ENCODE measurements around the gene AMHR2. TPM values are rescaled to one million over a fixed set of nuclear protein-coding genes. Genes with fewer than 3 reads are reported as not detected.
A peak's percentile ranks its signal among the peaks of the same experiment; 100 is the strongest.

AMHR2 gene
- polyA plus RNA-seq, 1 donor (not counting 4 experiments of a cell fraction or from before 2014, with no cell fraction given): 0.04 TPM

DNA sequence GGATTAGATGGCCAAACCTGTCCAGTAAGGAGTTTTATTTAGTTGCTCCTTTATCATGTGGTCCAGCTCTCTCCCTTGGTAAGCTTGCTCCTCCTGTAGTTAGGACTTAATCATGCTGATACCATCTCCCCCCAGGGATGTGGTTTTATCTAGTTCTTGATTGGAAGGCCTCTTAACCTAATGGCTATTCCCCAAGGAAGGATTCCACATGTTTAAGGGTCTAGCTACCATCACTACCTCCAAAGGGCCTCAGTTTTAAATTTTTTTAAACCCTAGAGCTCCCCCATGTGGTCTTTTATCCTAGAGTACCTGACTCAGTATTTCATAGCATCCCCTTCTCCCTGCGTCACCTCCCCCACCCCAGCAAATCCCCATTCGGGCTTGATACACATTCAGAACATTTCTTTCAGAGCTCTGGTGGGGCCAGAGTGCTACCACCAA is 53.1 kb downstream of the AMHR2 start:
- no peak overlapping the region for H3K27ac ChIP-seq (ENCODE audit: control insufficient read depth, insufficient read depth, low read length)
- H3K9ac ChIP-seq (ENCODE audit: control insufficient read depth, extremely low read depth, insufficient read depth, low read length): no peak overlapping the region
- no peaks in the 10 kb centered on the region for H3K27me3 ChIP-seq (ENCODE audit: control insufficient read depth, extremely low read depth, insufficient read depth, low read length)
- dilution Hi-C loops (cut with MboI; ENCODE audit: extremely low pct_ligation_motif_present, low sequenced_read_pairs): no loop called here
- H2AFZ ChIP-seq (ENCODE audit: control insufficient read depth, low read length): no peak overlapping the region
- no peaks in the 10 kb centered on the region for H3K9me3 ChIP-seq (ENCODE audit: control insufficient read depth, low read depth, low read length)
- no peak overlapping the region for H3K4me3 ChIP-seq (ENCODE audit: control insufficient read depth in 2 of 3, extremely low read depth in 1 of 3, insufficient read depth in 2 of 3, low read depth in 1 of 3, low read length in 3 of 3)
- H3K4me2 ChIP-seq (ENCODE audit: control insufficient read depth, extremely low read depth, insufficient read depth, low read depth, low read length): no peak overlapping the region
- FAIRE-seq: no peak
- no peak for DNase-seq (ENCODE audit: low read depth, low spot score)
- H3K9me1 ChIP-seq (ENCODE audit: control insufficient read depth, extremely low read depth, insufficient read depth, low read length): peaks cover 3% of the 10 kb centered on the region
- TF ChIP-seq, protein P1, sequence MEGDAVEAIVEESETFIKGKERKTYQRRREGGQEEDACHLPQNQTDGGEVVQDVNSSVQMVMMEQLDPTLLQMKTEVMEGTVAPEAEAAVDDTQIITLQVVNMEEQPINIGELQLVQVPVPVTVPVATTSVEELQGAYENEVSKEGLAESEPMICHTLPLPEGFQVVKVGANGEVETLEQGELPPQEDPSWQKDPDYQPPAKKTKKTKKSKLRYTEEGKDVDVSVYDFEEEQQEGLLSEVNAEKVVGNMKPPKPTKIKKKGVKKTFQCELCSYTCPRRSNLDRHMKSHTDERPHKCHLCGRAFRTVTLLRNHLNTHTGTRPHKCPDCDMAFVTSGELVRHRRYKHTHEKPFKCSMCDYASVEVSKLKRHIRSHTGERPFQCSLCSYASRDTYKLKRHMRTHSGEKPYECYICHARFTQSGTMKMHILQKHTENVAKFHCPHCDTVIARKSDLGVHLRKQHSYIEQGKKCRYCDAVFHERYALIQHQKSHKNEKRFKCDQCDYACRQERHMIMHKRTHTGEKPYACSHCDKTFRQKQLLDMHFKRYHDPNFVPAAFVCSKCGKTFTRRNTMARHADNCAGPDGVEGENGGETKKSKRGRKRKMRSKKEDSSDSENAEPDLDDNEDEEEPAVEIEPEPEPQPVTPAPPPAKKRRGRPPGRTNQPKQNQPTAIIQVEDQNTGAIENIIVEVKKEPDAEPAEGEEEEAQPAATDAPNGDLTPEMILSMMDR (optimal IDR thresholded peaks at IDR 0.05 in 1 of 3, IDR thresholded peaks at IDR 0.05 in 1 of 3, conservative IDR thresholded peaks at IDR 0.05 in 1 of 3; ENCODE audit: extremely low read depth in 1 of 3, insufficient read depth in 2 of 3, low read length in 3 of 3): peak in 2 of 3 experiments; percentile 10 to 32
- no peak for TF ChIP-seq EZH2 (IDR thresholded peaks at IDR 0.05; ENCODE audit: low read length)
- peaks cover 34% of the 10 kb centered on the region for H3K79me2 ChIP-seq (ENCODE audit: control insufficient read depth, insufficient read depth, low read length)
- H4K20me1 ChIP-seq (ENCODE audit: control insufficient read depth, extremely low read depth, insufficient read depth, low read length): peaks cover 25% of the 10 kb centered on the region
- peaks cover 7% of the 10 kb centered on the region for H3K4me1 ChIP-seq (ENCODE audit: control insufficient read depth, extremely low read depth, insufficient read depth, low read length)
- peaks cover 36 to 67% of the 10 kb centered on the region in 2 experiments for H3K36me3 ChIP-seq (ENCODE audit: control insufficient read depth in 2 of 2, extremely low read depth in 1 of 2, insufficient read depth in 2 of 2, low read length in 2 of 2)

DNA sequence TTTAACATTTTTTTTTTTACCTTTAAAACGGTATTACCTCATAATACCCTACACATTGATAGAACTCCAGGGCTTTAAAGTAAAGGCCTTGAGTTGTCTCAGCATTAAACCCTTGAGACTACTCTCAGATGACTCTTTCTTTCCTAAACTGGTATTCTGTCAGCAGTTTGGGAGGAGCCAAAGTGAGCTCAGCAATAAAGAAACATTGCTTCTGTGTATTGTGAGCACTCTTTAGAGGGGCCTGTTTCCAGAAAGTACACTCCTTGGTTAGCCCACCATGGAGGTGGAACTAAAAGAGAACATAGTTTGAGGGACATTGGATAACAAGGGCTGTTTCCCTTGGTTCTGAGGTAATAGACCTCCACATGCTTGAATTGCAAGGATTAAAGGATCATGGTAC is 55.2 kb downstream of the AMHR2 start:
- peaks cover 23% of the 10 kb centered on the region for H3K4me1 ChIP-seq (ENCODE audit: control insufficient read depth, extremely low read depth, insufficient read depth, low read length)
- peaks cover 17% of the 10 kb centered on the region for H3K79me2 ChIP-seq (ENCODE audit: control insufficient read depth, insufficient read depth, low read length)
- H2AFZ ChIP-seq (ENCODE audit: control insufficient read depth, low read length): no peak overlapping the region
- H3K9ac ChIP-seq (ENCODE audit: control insufficient read depth, extremely low read depth, insufficient read depth, low read length): no peak overlapping the region
- peaks cover 34 to 64% of the 10 kb centered on the region in 2 experiments for H3K36me3 ChIP-seq (ENCODE audit: control insufficient read depth in 2 of 2, extremely low read depth in 1 of 2, insufficient read depth in 2 of 2, low read length in 2 of 2)
- TF ChIP-seq, protein P1 (optimal IDR thresholded peaks at IDR 0.05 in 1 of 3, IDR thresholded peaks at IDR 0.05 in 1 of 3, conservative IDR thresholded peaks at IDR 0.05 in 1 of 3; ENCODE audit: extremely low read depth in 1 of 3, insufficient read depth in 2 of 3, low read length in 3 of 3): no peak
- no peak for TF ChIP-seq EZH2 (IDR thresholded peaks at IDR 0.05; ENCODE audit: low read length)
- H3K27me3 ChIP-seq (ENCODE audit: control insufficient read depth, extremely low read depth, insufficient read depth, low read length): no peaks in the 10 kb centered on the region
- H3K4me3 ChIP-seq (ENCODE audit: control insufficient read depth in 2 of 3, extremely low read depth in 1 of 3, insufficient read depth in 2 of 3, low read depth in 1 of 3, low read length in 3 of 3): no peak overlapping the region
- no peak overlapping the region for H3K27ac ChIP-seq (ENCODE audit: control insufficient read depth, insufficient read depth, low read length)
- no peaks in the 10 kb centered on the region for H3K9me3 ChIP-seq (ENCODE audit: control insufficient read depth, low read depth, low read length)
- peaks cover 3% of the 10 kb centered on the region for H3K9me1 ChIP-seq (ENCODE audit: control insufficient read depth, extremely low read depth, insufficient read depth, low read length)
- DNase-seq (ENCODE audit: low read depth, low spot score): no peak
- no peak for FAIRE-seq
- dilution Hi-C loops (cut with MboI; ENCODE audit: extremely low pct_ligation_motif_present, low sequenced_read_pairs): no loop called here
- H4K20me1 ChIP-seq (ENCODE audit: control insufficient read depth, extremely low read depth, insufficient read depth, low read length): peaks cover 21% of the 10 kb centered on the region
- H3K4me2 ChIP-seq (ENCODE audit: control insufficient read depth, extremely low read depth, insufficient read depth, low read depth, low read length): no peak overlapping the region

Data from keratinocyte (primary cell).